NCI-H1436 treated with DMSO at 0.1 percent for 48 hours (cell line): Measurements from ENCODE around the gene ABCC1.
"Not testable (repeated sequence)": the region's sequence is repeated elsewhere in the genome, so short reads cannot be mapped to it uniquely, and the experiment has no call there.

Source experiments
- DNase-seq: peaks from one replicate; lab custom pipeline; 2025; lab: John Stamatoyannopoulos, UW

Gene ABCC1

DNA sequence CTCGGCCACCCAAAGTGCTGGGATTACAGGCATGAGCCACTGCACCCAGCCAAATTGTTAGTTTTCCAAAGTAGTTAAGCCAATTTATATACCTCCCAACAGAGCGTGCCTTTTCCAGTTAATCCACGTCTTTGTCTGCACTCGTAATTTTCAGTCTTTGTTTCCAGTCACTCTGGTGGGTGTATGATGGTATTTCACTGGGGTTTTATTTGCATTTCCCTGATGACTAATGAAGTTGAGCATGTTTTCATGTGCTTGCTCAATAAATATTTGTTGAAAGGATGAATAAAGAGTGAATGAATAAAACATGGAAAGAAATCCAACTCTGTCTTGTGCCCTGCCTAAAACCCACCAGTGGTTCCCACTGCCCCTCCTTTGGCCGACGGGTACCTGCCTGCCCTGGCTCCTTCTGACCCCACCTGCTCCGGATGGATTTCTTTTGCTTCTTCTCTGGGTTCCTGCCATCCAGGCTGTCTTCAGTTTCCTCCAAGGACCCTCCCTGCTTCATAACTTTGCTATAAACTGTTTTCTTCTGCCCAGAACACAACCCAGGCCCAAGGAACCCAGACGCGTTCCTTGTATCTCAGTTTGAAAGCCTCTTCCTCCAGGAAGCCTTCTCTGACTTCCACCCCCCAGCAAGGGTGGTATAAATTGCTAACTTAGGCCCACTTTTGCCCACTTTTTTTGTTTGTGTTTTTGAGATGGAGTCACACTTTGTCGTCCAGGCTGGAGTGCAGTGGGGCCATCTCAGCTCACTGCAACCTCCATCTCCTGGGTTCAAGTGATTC, 3.0 kb upstream of the ABCC1 start:
- DNase-seq: no peak

DNA sequence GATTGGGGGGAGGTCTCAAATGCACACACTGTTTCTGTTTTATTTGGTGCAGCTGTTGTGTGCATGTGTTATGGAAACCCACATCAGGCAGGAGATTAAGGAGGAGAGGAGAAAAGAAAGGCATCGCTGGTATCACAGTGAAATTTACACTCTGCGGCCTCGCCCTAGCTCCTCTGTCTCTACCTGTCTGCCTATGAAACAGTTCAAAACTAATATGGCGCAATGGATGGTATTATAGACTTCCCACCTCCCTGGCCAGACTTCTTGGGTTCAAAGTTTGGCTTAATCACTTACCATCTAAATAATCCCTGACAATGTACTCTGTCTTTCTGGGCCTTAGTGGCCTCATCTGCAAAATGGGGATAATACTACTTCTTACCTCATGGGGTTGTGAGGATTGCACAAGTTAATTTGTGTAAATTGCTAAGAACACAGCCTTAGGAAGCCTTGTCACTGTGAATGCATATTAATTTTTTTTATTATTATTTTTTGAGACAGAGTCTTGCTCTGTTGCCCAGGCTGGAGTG, 1.4 kb upstream of the ABCC1 start:
- DNase-seq: no peak

DNA sequence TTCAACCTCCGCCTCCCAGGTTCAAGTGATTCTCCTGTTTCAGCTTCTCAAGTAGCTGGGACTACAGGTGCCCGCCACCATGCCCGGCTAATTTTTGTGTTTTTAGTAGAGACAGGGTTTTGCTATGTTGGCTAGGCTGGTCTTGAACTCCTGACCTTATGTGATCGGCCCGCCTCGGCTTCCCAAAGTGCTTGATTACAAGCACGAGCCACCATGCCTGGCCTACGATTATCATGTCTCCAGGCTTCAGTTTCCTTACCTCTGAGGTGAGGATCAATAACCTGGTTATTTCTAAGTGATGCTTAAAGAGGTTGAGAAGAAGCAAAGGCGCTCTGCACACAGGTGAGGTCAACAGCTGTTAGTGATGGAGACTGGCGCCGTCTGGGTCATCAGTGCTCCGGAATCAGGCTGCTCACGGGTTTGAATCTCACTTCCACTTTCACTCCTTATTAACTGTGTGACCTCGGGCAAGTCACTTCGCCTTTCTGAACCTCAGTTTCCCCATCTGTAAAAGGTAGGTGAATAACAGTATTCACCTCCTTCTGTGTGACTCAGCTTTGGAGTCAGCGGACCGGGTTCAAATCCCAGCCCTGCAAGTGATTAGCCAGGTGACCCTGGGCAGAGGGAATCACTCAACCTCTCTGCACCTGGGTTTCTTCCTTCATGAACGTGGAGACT, 745 bp upstream of the ABCC1 start:
- DNase-seq: no peak

DNA sequence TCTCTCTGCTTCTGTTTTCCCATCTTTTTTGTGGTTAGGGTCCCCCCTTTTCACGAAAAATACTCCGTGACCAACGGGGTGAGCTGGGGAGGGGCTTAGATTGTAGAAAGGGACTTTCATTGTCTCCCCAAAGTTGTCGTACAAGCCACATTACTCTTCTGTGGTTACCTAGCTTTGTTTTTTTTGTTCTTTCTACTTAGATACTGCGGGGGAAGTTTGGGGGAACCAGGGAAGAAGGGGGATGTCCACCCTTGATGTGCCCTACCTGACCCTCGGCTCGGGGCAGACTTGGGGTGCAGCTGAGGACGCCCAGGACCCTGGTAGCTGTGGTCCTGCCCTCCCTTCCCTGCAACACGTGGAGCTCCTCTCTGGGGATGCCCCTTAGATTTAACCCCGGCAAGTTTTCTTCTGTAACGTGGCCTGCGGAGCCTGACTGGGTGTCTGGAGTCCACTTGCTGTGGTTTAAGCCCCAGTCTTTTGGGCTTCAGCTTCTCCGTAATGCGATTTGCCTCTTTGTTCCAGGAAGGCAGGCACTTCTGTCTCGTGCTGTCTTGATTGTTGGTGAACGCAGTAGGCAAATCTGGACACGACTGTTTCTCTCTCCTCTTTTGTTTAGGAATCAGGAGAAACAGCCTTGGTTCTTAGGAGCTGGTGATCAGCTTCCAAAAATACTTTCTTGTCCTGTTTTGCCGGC, 892 bp downstream of the ABCC1 start:
- no peak for DNase-seq

DNA sequence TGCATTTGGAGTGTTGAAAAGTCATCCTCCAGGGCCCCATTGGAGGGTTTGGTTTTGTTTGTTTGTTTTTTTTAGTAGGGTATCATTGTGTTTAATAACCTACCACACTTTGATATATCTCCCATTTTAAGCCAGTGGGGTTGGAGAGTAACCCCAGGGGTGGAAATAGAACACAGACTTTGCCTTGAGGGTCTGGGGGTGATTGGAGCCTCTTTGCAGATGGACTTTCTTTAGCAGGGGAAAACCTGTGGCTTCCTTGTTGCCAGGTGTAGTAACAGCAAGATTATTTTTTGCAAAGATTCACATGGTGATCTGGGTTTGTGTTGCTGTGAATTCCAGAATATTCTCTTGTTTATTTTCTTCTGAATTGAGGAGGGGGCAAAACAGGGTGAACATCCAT, 1.5 kb downstream of the ABCC1 start:
- DNase-seq: no peak

DNA sequence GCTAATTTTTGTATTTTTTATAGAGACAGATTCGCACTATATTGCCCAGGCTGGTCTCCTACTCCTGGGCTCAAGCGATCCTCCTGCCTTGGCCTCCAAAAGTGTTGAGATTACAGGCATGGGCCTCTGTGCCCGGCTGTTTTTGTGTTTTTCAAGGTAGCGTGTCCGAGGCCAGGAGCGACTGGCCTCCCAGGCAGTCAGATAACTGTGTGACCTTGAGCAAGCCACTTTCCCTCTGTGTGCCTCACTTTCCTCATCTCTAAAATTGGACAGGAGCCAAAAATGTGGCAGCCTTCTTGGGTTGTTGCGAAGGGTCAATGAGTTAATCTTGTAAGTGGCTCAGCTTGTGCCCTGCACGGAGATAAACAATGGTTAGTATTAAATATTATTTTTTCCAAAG, 2.4 kb downstream of the ABCC1 start:
- DNase-seq: no peak

DNA sequence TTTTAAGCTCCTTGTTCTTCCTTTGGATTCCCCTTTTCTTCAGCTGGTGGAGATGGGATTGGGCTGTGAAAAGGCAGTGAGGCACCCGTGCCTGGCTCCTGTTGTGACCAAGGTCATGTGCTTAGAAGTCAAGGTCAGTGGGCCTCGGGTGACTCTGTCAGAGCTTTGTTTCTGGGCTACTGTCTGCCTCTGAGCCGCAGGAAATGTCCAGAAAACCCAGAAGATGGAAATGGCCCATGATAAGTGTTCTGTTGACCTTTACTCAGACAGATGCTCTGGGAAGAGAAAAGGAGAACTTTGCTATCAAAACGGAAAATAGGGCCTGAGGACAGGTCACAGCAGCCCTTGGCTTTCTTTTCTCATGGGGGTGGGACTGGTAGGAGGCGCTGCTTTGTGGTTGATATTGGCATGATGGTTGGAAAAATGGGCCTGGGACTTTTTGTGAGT, 2.9 kb downstream of the ABCC1 start:
- DNase-seq: no peak

DNA sequence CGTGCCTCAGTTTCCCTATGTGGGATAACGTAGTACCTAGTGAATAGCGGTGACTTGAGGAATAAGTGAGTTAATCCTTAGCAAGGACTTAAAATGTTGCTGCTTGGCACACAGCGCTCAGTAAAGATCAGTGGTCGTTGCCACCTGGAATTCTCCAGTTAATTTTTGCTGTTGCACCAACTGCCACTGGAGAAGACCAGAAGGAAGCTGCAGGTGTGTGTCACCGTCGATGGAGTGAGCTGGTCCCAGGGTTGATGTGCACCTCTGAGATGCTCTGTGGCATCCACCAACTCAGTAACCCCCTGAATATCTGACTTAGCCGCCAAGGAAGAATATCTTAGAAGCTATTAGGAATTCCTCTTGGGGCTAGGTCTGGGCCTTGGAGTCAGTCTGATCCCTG, 4.1 kb downstream of the ABCC1 start:
- no peak for DNase-seq

DNA sequence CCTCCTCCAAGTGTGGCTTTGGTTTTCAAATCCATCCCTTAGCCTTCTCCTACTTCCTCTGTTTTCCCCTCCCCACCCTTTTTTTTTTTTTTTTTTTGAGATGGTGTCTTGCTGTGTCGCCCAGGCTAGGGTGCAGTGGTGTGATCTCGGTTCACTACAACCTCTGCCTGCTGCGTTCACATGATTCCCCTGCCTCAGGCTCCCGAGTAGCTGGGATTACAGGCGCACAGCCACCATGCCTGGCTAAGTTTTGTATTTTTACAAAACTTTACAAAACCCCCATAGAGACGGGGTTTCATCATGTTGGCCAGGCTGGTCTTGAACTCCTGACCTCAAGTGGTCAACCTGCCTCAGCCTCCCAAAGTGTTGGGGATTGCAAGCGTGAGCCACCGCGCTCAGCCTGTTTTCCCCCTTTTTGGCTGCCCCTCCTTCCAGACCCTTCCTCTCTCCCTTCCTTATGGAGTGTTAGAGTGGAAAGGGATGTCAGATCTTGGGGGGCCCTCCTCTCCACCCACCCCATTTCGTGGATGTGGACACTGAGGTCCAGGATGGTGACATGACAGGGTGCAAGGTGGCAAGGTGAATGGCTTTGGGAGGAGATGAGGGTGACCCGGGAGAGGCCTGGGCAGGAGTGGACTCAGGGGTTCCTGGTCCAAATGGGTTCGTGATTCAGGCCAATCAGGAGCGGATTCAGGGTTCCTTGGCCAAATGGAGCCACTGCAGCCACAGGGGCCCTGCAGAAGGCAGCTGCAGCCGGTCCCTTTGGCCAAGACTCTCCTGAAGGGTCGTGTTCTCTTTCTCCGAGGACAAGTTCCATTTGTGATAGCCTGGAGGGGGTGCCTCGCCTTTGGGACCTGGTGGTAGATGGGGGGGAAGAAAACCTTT, 4.8 kb downstream of the ABCC1 start:
- DNase-seq: no peak

DNA sequence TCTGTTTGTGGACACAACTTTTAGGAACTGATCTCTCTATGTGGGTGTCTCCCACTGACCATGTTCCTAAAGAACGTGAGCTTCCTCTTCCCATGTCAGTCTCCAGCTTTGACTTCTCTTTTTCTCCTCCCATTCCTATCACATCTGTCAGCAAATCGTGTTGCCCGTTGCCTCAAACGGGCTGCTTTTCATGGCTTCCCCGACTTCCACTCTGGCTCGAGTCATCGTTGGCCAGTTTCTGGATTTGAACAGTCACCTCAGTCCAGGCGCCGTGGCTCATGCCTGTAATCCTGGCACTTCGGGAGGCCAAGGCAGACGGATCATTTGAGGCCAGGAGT, 5.4 kb downstream of the ABCC1 start:
- no peak for DNase-seq

DNA sequence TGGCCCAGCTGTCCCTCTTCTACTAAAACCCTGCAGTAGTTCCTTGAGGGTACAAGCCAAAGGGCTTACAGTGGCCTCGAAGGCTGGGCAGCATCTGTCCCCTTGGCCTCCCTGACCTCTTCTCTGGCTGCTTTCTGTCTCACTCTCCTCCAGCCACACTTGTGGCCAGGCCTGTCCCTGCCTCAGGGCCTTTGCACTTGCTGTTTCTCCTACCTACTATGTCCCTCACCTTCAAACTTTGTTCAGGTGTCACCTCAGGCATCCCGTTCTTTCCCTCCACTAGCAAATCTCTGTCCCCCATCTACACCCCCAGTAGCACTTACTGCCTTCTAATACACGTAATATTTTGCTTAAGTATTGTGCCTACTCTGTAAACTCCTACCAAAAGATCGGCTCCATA, 6.0 kb downstream of the ABCC1 start:
- DNase-seq: no peak

DNA sequence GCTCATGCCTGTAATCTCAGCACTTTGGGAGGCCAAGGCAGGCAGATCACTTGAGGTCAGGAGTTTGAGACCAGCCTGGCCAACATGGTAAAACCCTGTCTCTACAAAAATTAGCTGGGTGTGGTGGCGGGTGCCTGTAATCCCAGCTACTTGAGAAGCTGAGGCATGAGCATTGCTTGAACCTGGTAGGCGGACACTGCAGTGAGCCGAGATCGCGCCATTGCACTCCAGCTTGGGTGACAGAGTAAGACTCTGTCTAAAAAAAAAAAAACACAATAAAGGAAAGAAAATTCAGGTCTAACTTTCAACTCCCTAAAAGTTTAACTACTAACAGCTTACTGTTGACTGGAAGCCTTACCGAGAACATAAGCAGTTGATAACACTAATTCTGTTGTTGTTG, 6.7 kb downstream of the ABCC1 start:
- not testable (repeated sequence) for DNase-seq

DNA sequence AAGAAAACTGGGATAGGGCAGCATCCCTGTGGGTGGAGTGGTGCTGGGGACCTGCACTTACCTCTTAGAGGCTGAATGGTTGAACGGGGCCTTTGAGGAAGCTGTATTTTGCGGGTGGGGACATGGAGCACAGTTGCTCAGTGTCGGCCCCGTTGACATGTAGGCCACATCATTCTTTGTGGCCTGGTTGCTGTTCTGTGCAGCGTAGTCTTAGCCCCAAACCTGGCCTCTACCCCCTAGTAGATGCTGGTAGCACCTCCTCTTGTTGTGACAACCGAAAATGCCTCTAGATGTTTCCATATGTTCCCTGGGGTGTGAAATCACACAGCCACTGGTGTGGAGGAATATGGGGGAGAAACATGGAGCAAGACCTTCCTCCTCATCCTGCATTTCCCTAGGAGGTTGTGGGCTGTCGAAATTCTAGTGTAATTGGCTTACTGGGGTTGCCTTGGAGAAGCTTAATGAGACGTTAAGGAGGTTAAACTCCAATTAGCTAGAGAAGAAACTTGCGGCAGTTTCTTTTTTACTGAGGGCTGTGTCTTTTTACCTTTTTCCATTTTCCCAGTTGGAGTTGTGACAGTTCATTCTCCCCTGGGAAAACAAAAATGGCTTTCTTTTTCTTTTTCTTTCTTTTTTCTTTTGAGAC, 9.4 kb downstream of the ABCC1 start:
- DNase-seq: no peak

DNA sequence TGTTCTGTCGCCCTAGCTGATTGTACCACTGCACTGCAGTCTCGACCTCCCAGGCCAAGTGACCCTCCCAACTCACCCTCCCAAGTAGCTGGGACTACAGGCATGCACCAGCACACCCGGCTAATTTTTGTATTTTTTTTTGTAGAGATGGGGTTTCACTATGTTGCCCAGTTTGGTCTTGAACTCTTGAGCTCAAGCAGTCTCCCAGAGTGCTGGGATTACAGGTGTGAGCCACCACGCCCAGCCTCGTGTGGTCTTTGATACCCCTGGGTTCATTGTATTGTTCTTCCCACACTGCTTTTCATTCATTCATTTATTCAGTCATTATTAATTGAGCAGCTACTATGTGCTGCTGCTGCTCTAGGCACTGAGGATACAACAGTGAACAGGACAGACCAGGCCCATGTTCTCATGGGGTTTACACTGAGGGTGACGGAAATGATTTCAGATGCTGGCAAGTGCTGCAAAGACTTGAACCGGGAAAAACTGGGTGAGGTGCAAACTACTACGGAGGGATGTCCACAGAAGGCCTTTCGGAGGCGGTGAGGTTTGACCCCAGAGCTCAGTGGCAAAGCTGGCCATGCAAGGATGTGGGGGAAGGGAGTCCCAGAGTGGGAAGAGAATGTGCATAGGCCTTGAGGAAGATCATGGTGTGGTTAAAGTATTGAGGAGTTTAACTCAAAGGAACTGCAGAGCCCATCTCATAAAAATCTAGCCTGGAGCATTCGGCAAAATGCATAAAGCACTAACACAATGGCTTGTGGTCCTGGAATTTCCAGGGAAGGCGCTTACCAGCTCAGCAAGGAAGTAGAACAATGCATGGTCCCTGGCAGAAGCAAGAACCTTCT, 10.9 kb downstream of the ABCC1 start:
- no peak for DNase-seq

DNA sequence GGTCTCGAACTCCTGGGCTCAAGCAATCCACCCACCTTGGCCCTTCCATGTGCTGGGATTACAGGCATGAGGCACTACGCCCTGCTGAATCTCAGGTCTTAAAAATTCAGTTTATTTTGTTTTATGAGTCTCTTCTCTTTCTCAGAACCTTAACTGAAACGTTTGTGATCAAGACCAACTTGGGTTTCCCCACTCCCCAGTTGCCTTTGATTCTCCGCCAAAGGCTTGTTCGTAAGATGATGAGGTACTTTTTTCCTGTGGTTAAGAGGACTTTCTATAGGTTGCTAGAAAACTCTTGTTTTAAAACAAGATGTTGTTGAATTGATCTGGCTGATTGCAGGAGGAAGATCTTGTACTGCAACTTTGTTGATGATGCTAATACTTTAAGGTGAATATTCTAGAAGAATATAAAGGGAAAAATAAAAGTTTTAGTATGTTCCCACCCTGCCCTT, 11.7 kb downstream of the ABCC1 start:
- DNase-seq: no peak

DNA sequence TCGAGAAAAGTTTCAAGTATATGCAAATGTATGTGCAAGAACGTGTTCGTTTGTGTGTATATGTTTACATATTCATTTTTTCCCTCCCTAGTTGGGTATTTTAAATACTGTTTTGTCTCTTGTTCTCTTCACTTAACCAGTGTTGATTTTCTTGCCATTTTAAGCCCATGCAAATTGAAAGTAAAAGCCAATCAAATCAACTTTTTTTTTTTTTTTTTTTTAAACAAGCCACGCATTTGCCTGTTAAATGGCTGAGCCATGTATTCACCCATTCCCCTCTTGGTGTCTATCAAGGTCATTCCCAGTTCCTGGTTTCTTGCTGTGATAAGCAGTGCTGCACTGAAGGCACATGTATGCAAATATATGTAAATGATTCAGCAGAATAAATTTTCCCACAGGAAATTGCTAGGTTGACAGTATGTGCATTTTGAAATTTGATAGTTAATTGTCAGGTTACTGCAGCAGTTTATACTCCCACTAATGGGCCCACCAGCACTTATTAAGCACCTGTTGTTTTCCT, 12.2 kb downstream of the ABCC1 start:
- no peak for DNase-seq

DNA sequence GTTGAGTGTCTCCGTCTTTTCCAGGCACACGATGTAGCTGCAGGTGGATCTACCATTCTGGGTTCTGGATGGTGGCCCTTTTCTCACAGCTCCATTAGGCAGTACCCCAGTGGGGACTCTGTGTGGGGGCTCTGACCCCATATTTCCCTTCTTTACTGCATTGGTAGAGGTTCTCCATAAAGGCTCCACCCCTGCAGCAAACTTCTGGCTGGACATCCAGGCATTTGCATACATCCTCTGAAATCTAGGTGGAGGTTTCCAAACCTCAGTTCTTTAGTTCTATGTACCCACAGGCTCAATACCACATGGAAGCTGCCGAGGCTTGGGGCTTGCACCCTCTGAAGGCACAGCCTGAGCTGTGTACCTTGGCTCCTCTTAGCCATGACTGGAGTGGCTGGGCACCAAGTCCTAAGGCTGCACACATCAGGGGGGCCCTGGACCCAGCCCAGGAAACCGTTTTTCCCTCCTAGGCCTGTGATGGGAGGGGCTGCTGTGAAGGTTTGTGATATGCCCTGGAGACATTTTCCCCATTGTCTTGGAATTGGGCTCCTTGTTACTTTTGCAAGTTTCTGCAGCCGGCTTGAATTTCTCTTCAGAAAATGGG, 14.0 kb downstream of the ABCC1 start:
- DNase-seq: no peak

DNA sequence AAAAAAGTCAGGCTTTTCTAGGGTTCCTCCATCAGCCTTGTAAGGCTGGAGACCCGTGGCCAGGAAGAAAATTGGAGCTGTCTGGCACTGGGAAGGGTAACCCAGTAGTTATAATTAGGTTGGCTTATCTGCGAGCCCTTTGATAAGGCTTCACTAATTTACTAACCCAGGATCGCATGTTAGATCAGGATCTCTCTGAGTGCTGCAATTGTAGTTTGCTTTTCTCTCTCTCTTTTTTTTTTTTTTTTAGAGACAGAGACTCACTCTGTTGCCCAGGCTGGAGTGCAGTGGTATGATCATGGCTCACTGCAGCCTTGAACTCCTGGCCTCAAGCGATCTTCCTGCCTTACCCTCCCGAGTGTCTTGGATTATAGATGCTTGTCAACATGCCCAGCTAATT, 17.0 kb downstream of the ABCC1 start:
- DNase-seq: no peak

DNA sequence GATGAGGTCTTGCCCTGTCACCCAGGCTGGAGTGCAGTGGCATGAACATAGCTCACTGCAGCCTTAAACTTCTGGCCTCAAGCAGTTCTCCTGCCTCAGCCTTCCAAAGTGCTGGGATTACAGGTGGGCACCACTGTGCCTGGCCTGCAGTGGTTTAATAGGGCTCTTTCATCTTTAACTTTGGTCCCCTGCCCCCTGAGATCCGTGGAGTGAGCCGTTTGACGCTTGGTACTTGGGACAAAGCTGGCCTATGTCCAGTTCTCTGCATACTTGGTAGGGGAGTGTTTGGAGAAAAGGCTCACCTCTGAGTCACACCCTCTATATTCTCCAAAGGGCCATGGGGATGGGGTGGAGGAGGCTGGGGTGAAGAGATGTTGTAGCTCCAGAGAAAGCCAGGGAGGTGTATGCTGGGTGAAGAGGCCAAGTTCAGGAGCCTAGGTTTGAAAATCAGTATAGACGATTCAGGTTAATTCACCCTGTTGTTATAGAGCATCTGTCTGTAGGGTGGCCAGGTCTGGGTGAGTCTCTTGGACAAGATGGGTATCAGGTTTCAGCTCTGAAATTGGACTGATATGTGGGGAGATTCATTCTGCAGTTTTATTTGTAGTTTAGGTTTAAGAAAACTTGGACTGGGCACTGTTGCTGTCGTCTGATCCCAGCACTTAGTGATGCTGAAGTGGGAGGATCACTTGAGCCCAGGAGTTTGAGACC, 17.6 kb downstream of the ABCC1 start:
- no peak for DNase-seq
